ENCODE results near the gene PIF1. TPM values are rescaled to one million over a fixed set of nuclear protein-coding genes. Genes with fewer than 3 reads are reported as not detected.
"Not testable (repeated sequence)": the region's sequence is repeated elsewhere in the genome, so short reads cannot be mapped to it uniquely, and the experiment has no call there.

PIF1 gene
- total and polyA plus RNA-seq, 9 donors, result 0.18 to 1.4 (median 0.98) TPM; not detected in 2

GRCh38 chr15:64828985-64829384 lies 3.5 kb upstream of the PIF1 start:
- no peaks in the 10 kb centered on the region for H3K36me3 ChIP-seq
- H3K27me3 ChIP-seq, result no peaks in the 10 kb centered on the region
- no peak for DNase-seq
- intact Hi-C loops (cut with DNase I), result no loop called here
- TF ChIP-seq, protein P1, sequence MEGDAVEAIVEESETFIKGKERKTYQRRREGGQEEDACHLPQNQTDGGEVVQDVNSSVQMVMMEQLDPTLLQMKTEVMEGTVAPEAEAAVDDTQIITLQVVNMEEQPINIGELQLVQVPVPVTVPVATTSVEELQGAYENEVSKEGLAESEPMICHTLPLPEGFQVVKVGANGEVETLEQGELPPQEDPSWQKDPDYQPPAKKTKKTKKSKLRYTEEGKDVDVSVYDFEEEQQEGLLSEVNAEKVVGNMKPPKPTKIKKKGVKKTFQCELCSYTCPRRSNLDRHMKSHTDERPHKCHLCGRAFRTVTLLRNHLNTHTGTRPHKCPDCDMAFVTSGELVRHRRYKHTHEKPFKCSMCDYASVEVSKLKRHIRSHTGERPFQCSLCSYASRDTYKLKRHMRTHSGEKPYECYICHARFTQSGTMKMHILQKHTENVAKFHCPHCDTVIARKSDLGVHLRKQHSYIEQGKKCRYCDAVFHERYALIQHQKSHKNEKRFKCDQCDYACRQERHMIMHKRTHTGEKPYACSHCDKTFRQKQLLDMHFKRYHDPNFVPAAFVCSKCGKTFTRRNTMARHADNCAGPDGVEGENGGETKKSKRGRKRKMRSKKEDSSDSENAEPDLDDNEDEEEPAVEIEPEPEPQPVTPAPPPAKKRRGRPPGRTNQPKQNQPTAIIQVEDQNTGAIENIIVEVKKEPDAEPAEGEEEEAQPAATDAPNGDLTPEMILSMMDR (IDR thresholded peaks at IDR 0.05), result no peak
- TF ChIP-seq EP300 (IDR thresholded peaks at IDR 0.05), result no peak
- TF ChIP-seq POLR2A (IDR thresholded peaks at IDR 0.05), result no peak
- H3K4me3 ChIP-seq, result no peak overlapping the region
- whole genome bisulfite sequencing, 3 donors, result 90 to 98% (median 93%) methylated on average over 5 of the region's 5 CpGs
- H3K9me3 ChIP-seq, result no peaks in the 10 kb centered on the region
- no peak overlapping the region for H3K27ac ChIP-seq
- peaks cover 5% of the 10 kb centered on the region for H3K4me1 ChIP-seq (ENCODE audit: insufficient read depth)

DNA sequence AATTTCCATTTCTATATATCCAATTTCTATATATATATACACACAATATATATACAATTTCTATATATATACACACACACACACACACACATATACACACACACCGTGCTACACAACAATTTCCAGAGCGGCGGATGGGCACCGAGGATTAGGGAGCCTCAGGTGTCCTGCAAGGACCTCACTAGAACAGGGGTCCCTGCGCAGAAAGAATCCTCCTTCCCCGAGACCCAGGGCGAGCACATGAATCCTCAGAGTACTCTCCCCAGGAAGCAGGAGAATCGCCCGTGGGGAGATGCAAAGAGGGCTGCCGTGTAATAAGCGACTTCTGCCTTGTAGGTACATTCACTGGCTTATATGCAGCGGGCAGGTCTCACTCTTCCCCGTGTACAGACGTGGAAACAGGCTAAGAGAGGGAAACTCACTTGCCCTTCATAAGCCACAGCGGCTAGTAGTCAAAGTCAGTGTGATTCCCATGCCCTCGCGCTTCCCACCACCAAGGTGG lies 467 bp downstream of the PIF1 start:
- intact Hi-C loops (cut with DNase I), result no loop called here

GRCh38 chr15:64816452-64816851 lies 9.0 kb downstream of the PIF1 start:
- TF ChIP-seq POLR2A (IDR thresholded peaks at IDR 0.05) (no peak), EP300 (IDR thresholded peaks at IDR 0.05) (no peak)
- TF ChIP-seq, protein P1 (IDR thresholded peaks at IDR 0.05), result no peak
- Histone ChIP-seq H3K9me3 (no peaks in the 10 kb centered on the region), H3K36me3 (no peaks in the 10 kb centered on the region), H3K4me1 (ENCODE audit: insufficient read depth) (peaks cover 4% of the 10 kb centered on the region), H3K27ac (no peak overlapping the region), H3K4me3 (no peak overlapping the region), H3K27me3 (no peaks in the 10 kb centered on the region)
- intact Hi-C loops (cut with DNase I), result loop anchor here in 2 of 4 donors (10.0 kb wide), 2 partner anchors 132 to 392 kb away; no protein-coding TSS in a partner anchor
- WGBS, 3 donors, result 91 to 96% (median 93%) methylated on average over 12 to 13 of the region's 13 CpGs
- no peak for DNase-seq

More for the DNA sequence above, 467 bp downstream of the PIF1 start:
- TF ChIP-seq, protein P1 (IDR thresholded peaks at IDR 0.05), result no peak
- TF ChIP-seq EP300 (IDR thresholded peaks at IDR 0.05) (no peak), POLR2A (IDR thresholded peaks at IDR 0.05) (no peak)
- peaks cover 5% of the 10 kb centered on the region for H3K4me1 ChIP-seq (ENCODE audit: insufficient read depth)
- no peaks in the 10 kb centered on the region for H3K9me3 ChIP-seq
- 1 to 2% (median 1%) methylated on average over 17 of the region's 17 CpGs for WGBS, 3 donors
- H3K27me3 ChIP-seq, result no peaks in the 10 kb centered on the region
- no peaks in the 10 kb centered on the region for H3K36me3 ChIP-seq
- DNase-seq, result no peak
- H3K4me3 ChIP-seq, result peak overlapping the region; percentile 27
- no peak overlapping the region for H3K27ac ChIP-seq

DNA sequence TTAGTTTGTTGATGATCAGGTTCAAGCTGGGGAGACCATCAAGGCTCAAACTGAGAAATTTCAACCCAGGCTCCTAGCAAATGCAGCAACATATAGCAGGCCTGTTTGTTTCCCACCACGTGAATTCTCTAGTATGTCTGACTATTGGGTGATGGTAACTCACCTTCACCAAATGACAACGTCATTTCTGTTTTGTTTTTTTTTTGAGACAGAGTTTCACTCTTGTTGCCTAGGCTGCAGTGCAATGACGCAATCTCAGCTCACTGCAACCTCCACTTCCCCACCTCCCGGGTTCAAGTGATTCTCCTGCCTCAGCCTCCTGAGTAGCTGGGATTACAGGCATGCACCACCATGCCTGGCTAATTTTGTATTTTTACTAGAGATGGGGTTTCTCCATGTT lies 10.5 kb downstream of the PIF1 start:
- not testable (repeated sequence) for H3K36me3 ChIP-seq; H3K27me3 ChIP-seq; H3K4me1 ChIP-seq (ENCODE audit: insufficient read depth); H3K27ac ChIP-seq; DNase-seq; H3K4me3 ChIP-seq; H3K9me3 ChIP-seq
- 85 to 86% (median 86%) methylated on average over 4 of the region's 4 CpGs for WGBS, 3 donors
- intact Hi-C loops (cut with DNase I), result loop anchor here in 2 of 4 donors (5.0 to 10.0 kb wide), 3 partner anchors 128 to 390 kb away; no protein-coding TSS in a partner anchor

DNA sequence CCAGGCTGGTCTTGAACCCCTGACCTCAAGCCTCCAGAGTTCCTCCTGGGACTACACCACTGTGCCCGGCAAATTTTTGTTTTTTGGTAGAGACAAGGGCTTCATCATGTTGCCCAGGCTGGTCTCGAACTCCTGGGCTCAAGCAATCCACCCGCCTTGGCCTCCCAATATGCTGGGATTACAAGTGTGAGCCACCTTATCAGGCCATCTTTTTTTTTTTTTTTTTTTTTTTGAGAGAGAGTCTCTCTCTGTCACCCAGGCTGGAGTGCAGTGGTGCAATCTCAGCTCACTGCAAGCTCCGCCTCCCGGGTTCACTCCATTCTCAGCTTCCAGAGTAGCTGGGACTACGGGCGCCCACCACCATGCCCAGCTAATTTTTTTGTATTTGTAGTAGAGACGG lies 11.2 kb downstream of the PIF1 start:
- not testable (repeated sequence) for H3K4me3 ChIP-seq; H3K27ac ChIP-seq; H3K4me1 ChIP-seq (ENCODE audit: insufficient read depth); H3K36me3 ChIP-seq; H3K9me3 ChIP-seq; H3K27me3 ChIP-seq; DNase-seq
- intact Hi-C loops (cut with DNase I), result loop anchor here in 2 of 4 donors (5.0 to 10.0 kb wide), 3 partner anchors 127 to 389 kb away; no protein-coding TSS in a partner anchor
- 93 to 98% (median 96%) methylated on average over 8 of the region's 8 CpGs for WGBS, 3 donors

Measured in ovary (tissue), 9 donors.